H9 (cell line): ENCODE results near the gene SLC31A2. TPM values are rescaled to one million over a fixed set of nuclear protein-coding genes. Genes with fewer than 3 reads are reported as not detected.

ENCODE experiments used
- DNase-seq: peaks from one replicate; pipeline ENCODE4 v3.0.0-alpha.2; 2017
- H2AFZ ChIP-seq: one replicate; pipeline ENCODE4 v1.6.1; 2013; ENCODE audit warnings: mild to moderate bottlenecking, low read length, control low read depth, moderate library complexity
- H2AK5ac ChIP-seq: 2 replicates; pipeline ENCODE4 v1.6.1; 2013; ENCODE audit warnings: low read length, control low read depth, mixed read lengths; ENCODE audit not compliant: insufficient read length
- H2BK120ac ChIP-seq: one replicate; pipeline ENCODE4 v1.6.1; 2013; ENCODE audit warnings: low read depth, mild to moderate bottlenecking, low read length, control low read depth, inconsistent platforms; ENCODE audit not compliant: poor library complexity, severe bottlenecking
- H2BK12ac ChIP-seq: 2 replicates; pipeline ENCODE4 v1.6.1; 2013; ENCODE audit warnings: low read length, control low read depth, mixed read lengths, low read depth; ENCODE audit not compliant: insufficient read length
- H2BK15ac ChIP-seq: 2 replicates; pipeline ENCODE4 v1.6.1; 2013; ENCODE audit warnings: low read depth, low read length, control low read depth
- H2BK20ac ChIP-seq: one replicate; pipeline ENCODE4 v1.6.1; 2013; ENCODE audit warnings: low read depth, mild to moderate bottlenecking, low read length, control low read depth, inconsistent platforms; ENCODE audit not compliant: poor library complexity, severe bottlenecking
- H2BK5ac ChIP-seq: 2 replicates; pipeline ENCODE4 v1.6.1; 2013; ENCODE audit warnings: low read length, control low read depth, mixed read lengths; ENCODE audit not compliant: insufficient read length
- H3K14ac ChIP-seq: 2 replicates; pipeline ENCODE4 v1.6.1; 2013; ENCODE audit warnings: low read length, control low read depth; ENCODE audit not compliant: insufficient read depth
- H3K18ac ChIP-seq: 2 replicates; pipeline ENCODE4 v1.6.1; 2013; ENCODE audit warnings: low read depth, mild to moderate bottlenecking, mixed read lengths, low read length, control low read depth; ENCODE audit not compliant: insufficient read length
- H3K23ac ChIP-seq: 2 replicates; pipeline ENCODE4 v1.6.1; 2013; ENCODE audit warnings: low read length, control low read depth, mixed read lengths, low read depth; ENCODE audit not compliant: insufficient read length
- H3K23me2 ChIP-seq: 2 replicates; pipeline ENCODE4 v1.6.1; 2013; ENCODE audit warnings: low read depth, mild to moderate bottlenecking, mixed read lengths, low read length, control low read depth; ENCODE audit not compliant: insufficient read length, poor library complexity, severe bottlenecking
- H3K27ac ChIP-seq: 2 replicates; pipeline ENCODE4 v1.5.1; 2013; ENCODE audit warnings: low read length, control low read depth, mixed read lengths, low read depth; ENCODE audit not compliant: insufficient read length
- H3K27me3 ChIP-seq: 2 replicates; pipeline ENCODE4 v1.6.1; 2013; ENCODE audit warnings: low read length, control low read depth, inconsistent platforms; ENCODE audit not compliant: insufficient read depth
- H3K4ac ChIP-seq: 2 replicates; pipeline ENCODE4 v1.6.1; 2013; ENCODE audit warnings: low read depth, mild to moderate bottlenecking, control low read depth, inconsistent platforms, low read length, moderate library complexity
- H3K4me1 ChIP-seq: 2 replicates; pipeline ENCODE4 v1.6.1; 2013; ENCODE audit warnings: low read length, control low read depth, inconsistent platforms; ENCODE audit not compliant: insufficient read depth
- H3K4me2 ChIP-seq: 2 replicates; pipeline ENCODE4 v1.6.1; 2013; ENCODE audit warnings: low read length, control low read depth, mixed read lengths; ENCODE audit not compliant: insufficient read length, insufficient read depth
- H3K56ac ChIP-seq: 2 replicates; pipeline ENCODE4 v1.6.1; 2013; ENCODE audit warnings: low read depth, mild to moderate bottlenecking, mixed read lengths, low read length, control low read depth; ENCODE audit not compliant: insufficient read length
- H3K79me1 ChIP-seq: 2 replicates; pipeline ENCODE4 v1.6.1; 2013; ENCODE audit warnings: low read depth, mild to moderate bottlenecking, moderate library complexity, low read length, control low read depth, inconsistent platforms; ENCODE audit not compliant: insufficient read depth, poor library complexity, severe bottlenecking
- H3K79me2 ChIP-seq: 2 replicates; pipeline ENCODE4 v1.6.1; 2013; ENCODE audit warnings: low read length, control low read depth, inconsistent platforms; ENCODE audit not compliant: insufficient read depth
- H3K9ac ChIP-seq: 2 replicates; pipeline ENCODE4 v1.6.1; 2013; ENCODE audit warnings: low read length, control low read depth, mixed read lengths; ENCODE audit not compliant: insufficient read length; ENCODE audit errors: extremely low read depth
- H3K9me3 ChIP-seq: one replicate; pipeline ENCODE4 v1.6.1; 2013; ENCODE audit warnings: low read depth, low read length, inconsistent platforms; ENCODE audit not compliant: control insufficient read depth
- H3T11ph ChIP-seq: one replicate; pipeline ENCODE4 v1.6.1; 2013; ENCODE audit warnings: mild to moderate bottlenecking, low read length, control low read depth, inconsistent platforms
- H4K20me1 ChIP-seq: one replicate; pipeline ENCODE4 v1.6.1; 2013; ENCODE audit not compliant: control insufficient read depth, insufficient read length, insufficient read depth
- H4K5ac ChIP-seq: 2 replicates; pipeline ENCODE4 v1.6.1; 2013; ENCODE audit warnings: low read depth, mild to moderate bottlenecking, mixed read lengths, low read length, control low read depth; ENCODE audit not compliant: insufficient read length
- H4K8ac ChIP-seq: replicated peaks from 2 replicates; pipeline ENCODE4 v1.6.1; 2013; ENCODE audit warnings: low read length, control low read depth, mixed read lengths, low read depth; ENCODE audit not compliant: insufficient read length
- H4K91ac ChIP-seq: 2 replicates; pipeline ENCODE4 v1.6.1; 2013; ENCODE audit warnings: low read depth, mild to moderate bottlenecking, moderate library complexity, mixed read lengths, low read length, control low read depth; ENCODE audit not compliant: insufficient read length
- H3K27ac Mint-ChIP-seq, 3 experiments: 2 replicates in 2 of 3; 3 replicates in 1 of 3; pipeline ENCODE4 v1.8.0; 2020 to 2021; ENCODE audit warnings: mixed read lengths in 3 of 3, mild to moderate bottlenecking in 1 of 3, moderate library complexity in 1 of 3
- H3K27me3 Mint-ChIP-seq: 2 replicates; pipeline ENCODE4 v1.8.0; 2021; ENCODE audit warnings: low read depth, mild to moderate bottlenecking, moderate library complexity, mixed read lengths
- H3K36me3 Mint-ChIP-seq, 3 experiments: 2 replicates in 2 of 3; 3 replicates in 1 of 3; pipeline ENCODE4 v1.8.0; 2020 to 2021; ENCODE audit warnings: low read depth in 3 of 3, mixed read lengths in 3 of 3; ENCODE audit not compliant: insufficient read depth in 1 of 3
- H3K4me1 Mint-ChIP-seq, 2 experiments: 2 replicates each; pipeline ENCODE4 v1.8.0; 2020; ENCODE audit warnings: mixed read lengths in 2 of 2
- H3K4me3 Mint-ChIP-seq, 2 experiments: 2 replicates in 1 of 2; 3 replicates in 1 of 2; pipeline ENCODE4 v1.8.0; 2020 to 2021; ENCODE audit warnings: mild to moderate bottlenecking in 2 of 2, mixed read lengths in 2 of 2, moderate library complexity in 1 of 2
- H3K9me3 Mint-ChIP-seq, 2 experiments: 2 replicates in 1 of 2; 3 replicates in 1 of 2; pipeline ENCODE4 v1.8.0; 2020; ENCODE audit warnings: mild to moderate bottlenecking in 2 of 2, mixed read lengths in 2 of 2, moderate library complexity in 1 of 2
- CTCF ChIP-seq: fragments of 200-600 bp; sonication (generic); conservative IDR thresholded peaks from 3 replicates; pipeline ENCODE4 v1.8.0; 2021; ENCODE audit warnings: antibody characterized with exemption, mild to moderate bottlenecking
- WGBS: extraction: QIAGEN DNeasy Blood & Tissue Kit; methylation state at CpG from one replicate; pipeline ENCODE4 v1.1.7; 2013; ENCODE audit warnings: missing lambda C conversion rate, low lambda C conversion rate, mixed read lengths; ENCODE audit not compliant: insufficient read length; ENCODE audit errors: extremely low coverage; 5-methylcytosine and 5-hydroxymethylcytosine counted together
- total RNA-seq: library from RNA; stranded (reverse); gene quantifications from 2 replicates; pipeline ENCODE4 v1.2.1, GENCODE V29; 2021

Gene SLC31A2
- total RNA-seq, 1 experiment from 2014 or later, result 1.0 TPM

DNA sequence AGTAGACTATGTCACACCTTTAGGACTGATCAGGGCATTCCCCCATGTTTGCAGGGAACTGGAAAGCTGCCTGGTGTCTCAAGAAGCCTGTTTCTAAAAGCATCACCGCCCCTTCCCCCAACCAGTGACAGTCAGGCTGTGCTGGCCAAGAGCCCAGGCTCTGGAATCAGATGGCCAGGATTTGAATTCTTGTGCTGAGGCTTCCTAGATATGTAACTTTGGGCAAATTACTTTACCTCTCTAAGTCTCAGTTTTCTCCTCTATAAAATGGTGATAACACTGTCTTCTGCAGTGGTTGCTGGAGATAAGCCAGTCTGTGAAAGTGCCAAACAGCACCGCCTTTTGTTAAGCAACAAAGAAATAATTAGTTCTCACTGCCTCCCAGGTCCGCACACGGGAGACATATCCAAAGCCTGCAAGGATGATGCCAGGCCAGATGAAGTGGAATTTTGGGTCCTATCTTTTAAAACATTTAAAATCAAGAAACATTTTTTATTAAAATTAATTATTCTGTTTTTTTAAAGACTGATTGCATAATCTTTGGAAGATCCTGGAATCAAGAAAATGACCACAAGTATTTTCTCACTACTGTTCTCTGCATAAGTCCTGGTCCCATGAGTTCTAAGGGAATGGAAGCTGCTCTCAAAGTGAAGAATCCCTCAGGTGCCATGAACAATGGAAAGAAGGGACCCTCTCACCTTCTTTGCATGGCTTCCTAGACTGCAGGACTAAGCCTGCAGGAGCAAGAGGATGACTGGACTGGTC, 13.9 kb downstream of the SLC31A2 start:
- peaks cover 18 to 62% (median 33%) of the 10 kb centered on the region in 3 experiments; a peak in 6 of 7 replicates for H3K36me3 Mint-ChIP-seq
- no peak overlapping the region for H3K18ac ChIP-seq
- H3K4me1 ChIP-seq, result no peaks in the 10 kb centered on the region; the same call in 1 of the 2 replicates
- no peaks in the 10 kb centered on the region for H3K27me3 Mint-ChIP-seq
- no peak overlapping the region for H4K91ac ChIP-seq
- H3K27ac Mint-ChIP-seq, result no peak overlapping the region
- H3K9me3 ChIP-seq, result no peaks in the 10 kb centered on the region
- H4K20me1 ChIP-seq, result no peaks in the 10 kb centered on the region
- TF ChIP-seq CTCF, result no peak
- H3K23me2 ChIP-seq, result no peaks in the 10 kb centered on the region
- H3K4ac ChIP-seq, result no peak overlapping the region
- H2AFZ ChIP-seq, result no peak overlapping the region
- no peak overlapping the region for H2BK20ac ChIP-seq
- H3K23ac ChIP-seq, result no peak overlapping the region
- no peak for DNase-seq
- no peaks in the 10 kb centered on the region for H3K9me3 Mint-ChIP-seq
- no peak overlapping the region for H3K27ac ChIP-seq
- H2BK15ac ChIP-seq, result no peak overlapping the region
- no peak overlapping the region for H4K5ac ChIP-seq
- H4K8ac ChIP-seq, result no peak overlapping the region
- no peak overlapping the region for H2BK12ac ChIP-seq
- H3K14ac ChIP-seq, result no peak overlapping the region
- H3K4me3 Mint-ChIP-seq, result no peak overlapping the region
- H2BK5ac ChIP-seq, result no peak overlapping the region
- no peak overlapping the region for H2BK120ac ChIP-seq
- H3K56ac ChIP-seq, result no peak overlapping the region
- no peaks in the 10 kb centered on the region for H3K79me1 ChIP-seq
- no CpG with 5 or more reads among the region's 4 CpGs for WGBS
- H3K4me1 Mint-ChIP-seq, result peaks cover 11 to 12% of the 10 kb centered on the region in 2 experiments
- H3K9ac ChIP-seq, result no peak overlapping the region
- no peaks in the 10 kb centered on the region for H3K27me3 ChIP-seq
- H2AK5ac ChIP-seq, result no peak overlapping the region
- no peak overlapping the region for H3T11ph ChIP-seq
- no peak overlapping the region for H3K4me2 ChIP-seq
- no peaks in the 10 kb centered on the region for H3K79me2 ChIP-seq
